EL (cell line): ENCODE measurements around the gene ST6GALNAC3.

Experiments used
- DNase-seq: peaks from one replicate; pipeline ENCODE4 v3.0.0-alpha.2; 2016

ST6GALNAC3 gene

GRCh38 chr1:76256289-76257223, 182.0 kb downstream of the ST6GALNAC3 start:
- DNase-seq = no peak

GRCh38 chr1:76257823-76258222, 183.3 kb downstream of the ST6GALNAC3 start:
- no peak for DNase-seq

GRCh38 chr1:76259270-76259669, 184.7 kb downstream of the ST6GALNAC3 start:
- DNase-seq = no peak

GRCh38 chr1:76260279-76260678, 185.7 kb downstream of the ST6GALNAC3 start:
- no peak for DNase-seq

- no peak for DNase-seq
These were observed 188.1 kb downstream of the ST6GALNAC3 start for GRCh38 chr1:76262601-76263000.

- no peak for DNase-seq
These were observed 190.1 kb downstream of the ST6GALNAC3 start for GRCh38 chr1:76264642-76265041.

- DNase-seq = no peak
These were observed 192.2 kb downstream of the ST6GALNAC3 start for GRCh38 chr1:76266762-76267161.

- no peak for DNase-seq
These were observed 193.1 kb downstream of the ST6GALNAC3 start for GRCh38 chr1:76267631-76268030.

GRCh38 chr1:76268341-76268740, 193.8 kb downstream of the ST6GALNAC3 start:
- no peak for DNase-seq

GRCh38 chr1:76269155-76269554, 194.6 kb downstream of the ST6GALNAC3 start:
- peak; percentile 9 for DNase-seq

- no peak for DNase-seq
These were observed 199.8 kb downstream of the ST6GALNAC3 start for GRCh38 chr1:76274302-76274701.

- DNase-seq = no peak
These were observed 200.2 kb downstream of the ST6GALNAC3 start for GRCh38 chr1:76274718-76275117.

GRCh38 chr1:76278711-76279100, 204.2 kb downstream of the ST6GALNAC3 start:
- DNase-seq = no peak

- DNase-seq = no peak
These were observed 204.7 kb downstream of the ST6GALNAC3 start for GRCh38 chr1:76279101-76279748.

GRCh38 chr1:76281306-76281705, 206.8 kb downstream of the ST6GALNAC3 start:
- DNase-seq = no peak

- DNase-seq = no peak
These were observed 210.3 kb downstream of the ST6GALNAC3 start for GRCh38 chr1:76284842-76285241.

- DNase-seq = no peak
These were observed 211.1 kb downstream of the ST6GALNAC3 start for GRCh38 chr1:76285578-76286135.

- no peak for DNase-seq
These were observed 213.4 kb downstream of the ST6GALNAC3 start for GRCh38 chr1:76287917-76288316.

GRCh38 chr1:76288758-76289483, 214.4 kb downstream of the ST6GALNAC3 start:
- no peak for DNase-seq

GRCh38 chr1:76289692-76290091, 215.1 kb downstream of the ST6GALNAC3 start:
- DNase-seq = no peak

- no peak for DNase-seq
These were observed 215.7 kb downstream of the ST6GALNAC3 start for GRCh38 chr1:76290271-76290670.

GRCh38 chr1:76291191-76291590, 216.6 kb downstream of the ST6GALNAC3 start:
- DNase-seq = no peak

- no peak for DNase-seq
These were observed 217.2 kb downstream of the ST6GALNAC3 start for GRCh38 chr1:76291737-76292136.
